Stimulated activated CD4-positive, alpha-beta T cell treated with anti-CD3 and anti-CD28 coated beads, TNF-alpha, amount 100 ng/mL, for 4 hours (primary cell): Measurements from ENCODE around the gene HSPBAP1.
"Not testable (repeated sequence)": the region's sequence is repeated elsewhere in the genome, so short reads cannot be mapped to it uniquely, and the experiment has no call there.

Source experiments
- DNase-seq, 3 experiments: peaks; one replicate each; pipeline ENCODE4 v3.0.0-alpha.2; 2020; ENCODE audit warnings: low read depth in 3 of 3

Gene HSPBAP1

GRCh38 chr3:122785231-122785630, 8.4 kb downstream of the HSPBAP1 start:
- DNase-seq, result no peak

- no peak for DNase-seq
Measured at GRCh38 chr3:122784436-122784835, 9.2 kb downstream of the HSPBAP1 start.

DNA sequence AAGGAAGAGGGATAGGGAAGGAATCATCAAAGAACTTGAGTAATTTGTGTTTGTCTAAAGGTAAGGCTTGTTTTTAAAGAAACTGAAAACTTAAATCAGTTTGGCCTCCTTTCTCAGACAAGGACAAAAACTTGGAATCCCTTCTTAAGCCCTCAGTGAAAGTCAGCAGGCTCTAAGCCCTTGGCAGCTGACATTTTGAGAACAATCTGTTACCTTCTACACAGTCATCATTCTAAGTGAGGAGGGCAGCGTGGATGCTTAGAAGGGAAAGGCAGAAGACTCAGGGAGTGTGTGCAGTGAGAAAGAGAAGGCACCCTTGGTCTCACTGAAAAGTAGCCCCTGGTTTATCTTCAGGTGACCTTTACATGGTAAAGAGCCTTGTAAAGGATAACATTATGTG, 10.8 kb downstream of the HSPBAP1 start:
- DNase-seq, result no peak

DNA sequence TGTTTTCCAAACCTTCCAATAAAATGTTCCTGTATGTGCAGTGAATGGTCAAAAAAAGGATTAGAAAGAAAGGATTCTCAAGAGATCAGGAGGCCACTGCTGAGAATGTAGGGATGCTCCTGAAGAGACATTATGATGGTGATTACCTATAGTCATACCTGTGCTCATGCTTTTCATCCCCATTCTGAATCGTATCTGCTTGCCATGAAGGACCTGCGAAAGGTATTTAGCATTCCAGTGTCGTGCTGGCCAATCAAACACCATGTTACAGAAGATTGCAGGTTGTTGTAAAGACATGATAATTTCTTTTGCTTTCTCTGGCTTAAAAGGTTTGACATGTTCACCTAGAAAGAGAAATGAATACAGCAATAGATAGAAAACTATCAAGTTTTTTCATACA, 16.1 kb downstream of the HSPBAP1 start:
- DNase-seq, result no peak

DNA sequence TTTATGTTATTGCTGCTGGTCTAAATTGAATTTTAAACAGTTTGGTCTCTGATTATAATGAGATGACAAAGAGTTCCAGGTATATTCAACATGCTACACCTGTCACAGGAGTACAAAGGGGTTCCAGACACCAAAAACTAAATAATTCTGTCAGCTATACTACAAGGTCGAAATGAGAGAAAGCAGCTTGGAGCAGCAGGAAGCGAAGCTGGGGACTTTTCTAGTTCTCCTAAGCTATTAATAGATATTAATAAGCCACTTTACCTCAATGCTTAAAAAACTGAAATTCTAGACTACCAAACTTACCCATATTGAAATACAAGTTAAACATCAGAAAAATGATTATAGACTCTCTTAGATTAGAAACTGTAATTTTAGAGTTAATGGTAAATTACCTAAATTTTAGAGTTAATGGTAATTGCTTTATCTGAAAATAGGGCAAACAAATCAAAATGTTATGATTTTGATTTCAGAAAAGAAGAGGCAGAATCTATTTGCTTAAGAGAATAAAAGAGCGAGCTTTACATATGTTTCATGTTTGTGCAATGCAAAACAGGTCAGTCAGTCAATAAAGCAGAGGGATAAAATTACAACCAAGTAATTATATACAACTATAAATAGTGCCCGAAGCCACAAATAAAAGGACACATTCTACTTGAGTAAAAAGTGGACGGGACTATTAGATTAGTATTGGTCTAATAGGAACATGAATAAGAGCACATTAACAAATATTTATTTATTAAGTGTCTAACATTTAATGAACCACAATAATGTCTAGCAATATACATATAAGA, 16.8 kb downstream of the HSPBAP1 start:
- DNase-seq, result no peak

- no peak for DNase-seq
Measured at GRCh38 chr3:122774564-122774963, 19.1 kb downstream of the HSPBAP1 start.

DNA sequence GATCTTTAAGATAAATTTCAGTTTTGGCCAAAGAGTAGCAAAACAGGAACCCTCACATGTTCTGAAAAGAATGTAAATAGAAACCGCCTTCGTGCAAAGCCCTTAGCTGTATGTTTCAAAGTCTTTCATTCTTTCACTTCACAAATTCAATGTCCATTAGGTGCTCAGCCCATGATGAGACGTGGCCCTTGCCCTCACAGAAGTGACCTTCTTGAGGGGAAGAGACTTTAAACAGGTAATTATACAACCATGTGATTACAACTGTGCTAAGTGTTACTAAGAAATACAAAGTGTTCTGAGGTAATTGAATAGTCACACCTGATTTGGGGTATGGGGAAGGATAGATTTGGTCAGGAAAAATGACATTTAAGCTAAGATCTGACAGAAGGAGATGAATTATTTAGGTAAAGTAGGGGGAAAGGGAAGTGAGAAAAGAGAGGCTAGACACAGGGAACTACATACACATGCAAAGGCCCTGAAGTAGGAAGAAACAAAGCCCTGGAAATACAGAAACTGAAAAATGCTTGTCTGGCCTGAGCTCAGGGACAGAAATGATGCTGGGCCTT, 19.6 kb downstream of the HSPBAP1 start:
- DNase-seq, result no peak

DNA sequence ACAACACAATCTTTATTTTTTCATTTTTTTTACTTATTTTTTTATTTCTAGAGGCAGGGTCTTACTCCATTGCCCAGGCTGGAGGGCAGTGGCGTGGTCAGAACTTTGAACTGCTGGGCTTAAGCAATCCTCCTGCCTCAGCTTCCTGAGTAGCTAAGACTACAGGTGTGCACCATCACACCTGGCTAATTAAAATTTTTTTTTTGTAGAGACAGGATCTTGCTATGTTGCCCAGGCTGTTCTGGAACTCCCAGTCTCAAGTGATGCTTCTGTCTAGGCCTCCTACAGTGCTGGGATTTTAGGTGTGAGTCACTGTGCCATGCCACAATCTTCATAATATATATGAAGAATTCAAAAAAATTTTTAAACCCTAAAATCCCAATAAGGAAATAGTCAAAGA, 20.8 kb downstream of the HSPBAP1 start:
- DNase-seq, result no peak

GRCh38 chr3:122770521-122771202, 23.0 kb downstream of the HSPBAP1 start:
- DNase-seq, result no peak

- DNase-seq, result no peak
Measured at GRCh38 chr3:122767540-122768372, 25.9 kb downstream of the HSPBAP1 start.

DNA sequence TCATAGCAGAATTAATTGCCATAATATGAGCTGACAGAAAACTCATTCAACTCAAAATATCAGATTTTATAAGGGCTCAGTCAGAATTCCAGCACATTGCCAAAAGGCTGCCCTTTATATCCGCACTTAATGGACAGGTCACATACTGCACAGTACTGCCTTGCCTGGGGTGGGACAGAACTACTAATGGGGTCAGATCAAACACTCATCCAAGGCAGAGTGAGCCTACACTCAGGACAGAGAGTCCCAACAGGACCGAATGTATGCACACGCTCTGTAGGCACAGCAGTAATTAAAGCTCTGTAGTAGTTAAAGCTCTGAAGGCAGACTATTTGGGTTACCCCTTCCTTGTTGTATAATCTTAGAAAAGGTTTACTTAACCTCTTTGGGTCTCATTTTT, 27.2 kb downstream of the HSPBAP1 start:
- no peak for DNase-seq

DNA sequence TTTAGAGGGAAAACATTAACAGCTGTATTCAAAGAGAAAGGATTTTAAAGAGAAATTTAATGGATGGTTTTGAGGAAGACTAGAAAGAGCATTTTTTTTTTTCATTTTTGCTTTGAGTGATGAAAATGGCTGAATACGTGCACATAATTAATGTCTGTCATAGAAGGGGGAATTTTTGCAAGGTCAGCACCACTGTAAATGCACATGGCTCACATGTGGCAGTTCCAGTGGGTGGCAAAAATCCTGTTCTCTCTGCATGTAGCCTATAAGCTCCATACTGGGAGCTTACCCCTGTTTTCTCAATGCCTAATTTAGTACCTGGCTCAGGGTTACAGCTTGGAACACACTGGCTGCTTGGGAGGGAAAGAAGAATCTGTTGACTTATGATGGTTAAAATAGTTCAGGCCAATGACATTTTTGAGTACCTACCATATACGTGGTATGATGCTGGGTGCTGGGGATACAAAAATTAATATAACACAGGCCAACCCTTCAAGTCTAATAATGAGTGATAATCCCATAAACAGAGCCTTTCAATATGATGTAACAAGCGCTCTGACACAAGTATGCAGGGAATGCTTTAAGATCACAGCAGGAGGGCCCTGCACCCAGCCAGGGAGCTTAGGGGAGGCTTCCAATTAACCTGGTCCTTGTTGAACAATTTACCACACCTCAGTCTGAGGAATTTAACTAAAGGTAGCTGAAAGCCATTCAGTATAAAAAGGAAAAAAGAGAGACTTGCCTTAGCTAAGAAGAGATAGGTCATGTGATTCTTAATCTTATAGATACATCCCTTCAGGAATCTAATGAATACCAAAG, 33.0 kb downstream of the HSPBAP1 start:
- DNase-seq, result no peak

- DNase-seq, result no peak
Measured at GRCh38 chr3:122758877-122759560, 34.6 kb downstream of the HSPBAP1 start.

DNA sequence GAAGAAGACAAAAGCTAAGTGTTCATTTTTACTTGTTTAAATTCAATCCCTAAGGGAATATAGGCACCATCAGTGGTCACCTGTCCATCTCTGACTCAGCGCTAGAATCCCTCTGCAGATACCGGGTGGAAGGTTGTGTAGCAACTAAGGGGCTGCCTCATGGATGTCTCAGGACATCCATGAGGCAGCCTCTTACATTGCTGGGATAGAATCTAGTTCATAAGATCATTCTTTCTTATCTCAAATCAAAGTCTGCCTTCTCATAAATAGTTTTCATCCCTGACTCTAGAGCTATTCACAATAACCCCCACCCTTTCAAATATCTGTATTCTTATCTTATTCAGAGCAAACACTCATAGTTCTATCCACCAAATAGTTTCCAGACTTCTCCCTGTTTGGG, 38.1 kb downstream of the HSPBAP1 start:
- no peak for DNase-seq

- DNase-seq, result no peak
Measured at GRCh38 chr3:122754929-122755328, 38.7 kb downstream of the HSPBAP1 start.

GRCh38 chr3:122748347-122748746, 45.3 kb downstream of the HSPBAP1 start:
- no peak for DNase-seq

GRCh38 chr3:122747295-122747694, 46.3 kb downstream of the HSPBAP1 start:
- not testable (repeated sequence) for DNase-seq

DNA sequence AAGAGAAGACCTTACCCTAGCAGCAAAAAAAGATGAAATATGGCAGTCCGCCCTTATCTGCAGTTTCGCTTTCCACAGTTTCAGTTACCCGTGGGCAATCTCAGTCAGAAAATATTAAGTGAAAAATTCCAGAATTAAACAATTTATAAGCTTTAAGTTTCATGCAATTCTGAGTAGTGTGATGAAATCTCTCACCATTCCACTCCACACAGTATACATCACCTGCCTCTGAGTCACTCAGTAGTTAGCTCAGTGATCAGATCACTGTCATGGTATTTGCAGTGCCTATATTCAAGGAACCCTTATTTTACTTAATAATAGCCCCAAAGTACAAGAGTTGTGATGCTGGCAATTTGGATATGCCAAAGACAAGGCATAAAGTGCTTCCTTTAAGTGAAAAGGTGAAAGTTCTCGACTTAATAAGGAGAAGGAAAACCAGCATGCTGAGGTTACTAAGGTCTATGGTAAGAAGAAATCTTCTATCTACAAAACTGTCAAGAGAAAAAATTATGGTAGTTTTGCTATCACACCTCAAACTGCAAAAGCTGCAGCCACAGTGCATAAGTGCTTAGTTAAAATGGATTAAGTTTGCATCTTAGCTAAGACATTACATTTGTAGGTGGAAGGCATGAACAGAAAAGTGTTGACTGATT, 48.1 kb downstream of the HSPBAP1 start:
- no peak for DNase-seq

- DNase-seq, result no peak
Measured at GRCh38 chr3:122743581-122744120, 50.0 kb downstream of the HSPBAP1 start.

GRCh38 chr3:122742234-122742633, 51.4 kb downstream of the HSPBAP1 start:
- DNase-seq, result no peak
